WTC11 (cell line): ENCODE measurements around the gene GALNT13. TPM values are rescaled to one million over a fixed set of nuclear protein-coding genes. Genes with fewer than 3 reads are reported as not detected.

Source experiments
- ATAC-seq: fragments of 200-7000 bp; cut with Tn5 transposase; 2 replicates; pipeline ENCODE4 v1.10.0; 2021; ENCODE audit warnings: mild to moderate bottlenecking, moderate library complexity
- CTCF ChIA-PET: fragments of 300-600 bp; sonication (Branson Sonifier 250); formaldehyde crosslinking; loops from one replicate; lab custom pipeline; 2021; ENCODE audit warnings: antibody characterized with exemption; lab: Charles Lee
- POLR2A ChIA-PET: fragments of 350-600 bp; sonication (Branson Sonifier 250); formaldehyde crosslinking; loops from one replicate; lab custom pipeline; 2021; ENCODE audit warnings: antibody characterized with exemption; lab: Charles Lee
- DNase-seq: peaks from one replicate; pipeline ENCODE4 v3.0.0; 2021; ENCODE audit warnings: low spot score
- H3K27ac Mint-ChIP-seq: 2 replicates; pipeline ENCODE4 v1.8.0; 2021; ENCODE audit warnings: mixed read lengths
- H3K27me3 Mint-ChIP-seq: 2 replicates; pipeline ENCODE4 v1.8.0; 2021; ENCODE audit warnings: low read depth, mild to moderate bottlenecking, moderate library complexity, mixed read lengths
- H3K36me3 Mint-ChIP-seq: 2 replicates; pipeline ENCODE4 v1.8.0; 2021; ENCODE audit warnings: mixed read lengths
- H3K4me1 Mint-ChIP-seq: 2 replicates; pipeline ENCODE4 v1.8.0; 2022; ENCODE audit warnings: mixed read lengths
- H3K4me3 Mint-ChIP-seq: 2 replicates; pipeline ENCODE4 v1.8.0; 2021; ENCODE audit warnings: mild to moderate bottlenecking, moderate library complexity, mixed read lengths
- H3K9me3 Mint-ChIP-seq: 2 replicates; pipeline ENCODE4 v1.8.0; 2021; ENCODE audit warnings: mixed read lengths
- ATF1 ChIP-seq: sonication (generic); formaldehyde crosslinking; IDR thresholded peaks from 2 replicates; pipeline ENCODE4 v1.8.1; 2023; ENCODE audit warnings: mild to moderate bottlenecking, moderate library complexity, missing genetic modification reagents
- CREB1 ChIP-seq: sonication (generic); formaldehyde crosslinking; IDR thresholded peaks from 2 replicates; pipeline ENCODE4 v1.8.0; 2023; ENCODE audit warnings: mild to moderate bottlenecking, missing genetic modification reagents
- ELF4 ChIP-seq: sonication (generic); formaldehyde crosslinking; IDR thresholded peaks from 2 replicates; pipeline ENCODE4 v1.8.1; 2022; ENCODE audit warnings: low read depth, mild to moderate bottlenecking, moderate library complexity, missing genetic modification reagents
- FOXK1 ChIP-seq: sonication (generic); formaldehyde crosslinking; IDR thresholded peaks from 2 replicates; pipeline ENCODE4 v1.8.0; 2022; ENCODE audit warnings: mild to moderate bottlenecking, moderate library complexity, missing genetic modification reagents
- GRHL2 ChIP-seq: fragments of 250-450 bp; sonication (Bioruptor Pico); IDR thresholded peaks from 2 replicates; pipeline ENCODE4 v1.8.0; 2022; ENCODE audit warnings: mild to moderate bottlenecking, moderate library complexity; ENCODE audit not compliant: insufficient replicate concordance, severe bottlenecking
- KAT7 ChIP-seq: sonication (generic); formaldehyde crosslinking; IDR thresholded peaks from 2 replicates; pipeline ENCODE4 v1.8.1; 2023; ENCODE audit warnings: missing genetic modification reagents, mild to moderate bottlenecking, borderline replicate concordance
- NR3C1 ChIP-seq: sonication (generic); formaldehyde crosslinking; conservative IDR thresholded peaks from 2 replicates; pipeline ENCODE4 v1.8.1; 2023; ENCODE audit warnings: low read depth, mild to moderate bottlenecking, missing genetic modification reagents
- ZNF121 ChIP-seq: sonication (generic); formaldehyde crosslinking; IDR thresholded peaks from 2 replicates; pipeline ENCODE4 v1.8.0; 2023; ENCODE audit warnings: missing genetic modification reagents
- ZNF138 ChIP-seq: sonication (generic); formaldehyde crosslinking; conservative IDR thresholded peaks from 2 replicates; pipeline ENCODE4 v1.8.1; 2022; ENCODE audit warnings: mild to moderate bottlenecking, moderate library complexity, missing genetic modification reagents
- ZNF416 ChIP-seq: fragments of 250-450 bp; sonication (Bioruptor Pico); IDR thresholded peaks from 2 replicates; pipeline ENCODE4 v1.9.0; 2021; ENCODE audit warnings: mild to moderate bottlenecking, inconsistent platforms
- total RNA-seq: library from RNA; stranded (reverse); gene quantifications from 3 replicates; pipeline ENCODE4 v1.2.3, GENCODE V29; 2021
- TF ChIP-seq, protein P1 (sequence below): fragments of 250-450 bp; sonication (Bioruptor Pico); IDR thresholded peaks from 2 replicates; pipeline ENCODE4 v1.9.0; 2021; ENCODE audit warnings: mild to moderate bottlenecking
- TF ChIP-seq, protein P2 (sequence below): sonication (generic); formaldehyde crosslinking; IDR thresholded peaks from 2 replicates; pipeline ENCODE4 v1.8.0; 2022; ENCODE audit warnings: missing genetic modification reagents
- TF ChIP-seq, protein P3 (sequence below): sonication (generic); formaldehyde crosslinking; IDR thresholded peaks from 2 replicates; pipeline ENCODE4 v1.8.1; 2023; ENCODE audit warnings: mild to moderate bottlenecking, missing genetic modification reagents, moderate library complexity
- TF ChIP-seq, protein P4 (sequence below): sonication (generic); formaldehyde crosslinking; IDR thresholded peaks from 2 replicates; pipeline ENCODE4 v1.8.1; 2022; ENCODE audit warnings: mild to moderate bottlenecking, missing genetic modification reagents, moderate library complexity, borderline replicate concordance
- TF ChIP-seq, protein P5 (sequence below): sonication (generic); formaldehyde crosslinking; IDR thresholded peaks from 2 replicates; pipeline ENCODE4 v1.8.0; 2022; ENCODE audit warnings: mild to moderate bottlenecking, missing genetic modification reagents
- TF ChIP-seq, protein P6 (sequence below): sonication (generic); formaldehyde crosslinking; IDR thresholded peaks from 2 replicates; pipeline ENCODE4 v1.8.1; 2022; ENCODE audit warnings: low read depth, missing genetic modification reagents, borderline replicate concordance
- TF ChIP-seq, protein P7 (sequence below): fragments of 250-450 bp; sonication (Bioruptor Pico); IDR thresholded peaks from 2 replicates; pipeline ENCODE4 v1.9.0; 2021; ENCODE audit warnings: moderate library complexity, mild to moderate bottlenecking, inconsistent platforms, borderline replicate concordance

Gene GALNT13
- total RNA-seq, 1 experiment from 2014 or later: 9.9 TPM

DNA sequence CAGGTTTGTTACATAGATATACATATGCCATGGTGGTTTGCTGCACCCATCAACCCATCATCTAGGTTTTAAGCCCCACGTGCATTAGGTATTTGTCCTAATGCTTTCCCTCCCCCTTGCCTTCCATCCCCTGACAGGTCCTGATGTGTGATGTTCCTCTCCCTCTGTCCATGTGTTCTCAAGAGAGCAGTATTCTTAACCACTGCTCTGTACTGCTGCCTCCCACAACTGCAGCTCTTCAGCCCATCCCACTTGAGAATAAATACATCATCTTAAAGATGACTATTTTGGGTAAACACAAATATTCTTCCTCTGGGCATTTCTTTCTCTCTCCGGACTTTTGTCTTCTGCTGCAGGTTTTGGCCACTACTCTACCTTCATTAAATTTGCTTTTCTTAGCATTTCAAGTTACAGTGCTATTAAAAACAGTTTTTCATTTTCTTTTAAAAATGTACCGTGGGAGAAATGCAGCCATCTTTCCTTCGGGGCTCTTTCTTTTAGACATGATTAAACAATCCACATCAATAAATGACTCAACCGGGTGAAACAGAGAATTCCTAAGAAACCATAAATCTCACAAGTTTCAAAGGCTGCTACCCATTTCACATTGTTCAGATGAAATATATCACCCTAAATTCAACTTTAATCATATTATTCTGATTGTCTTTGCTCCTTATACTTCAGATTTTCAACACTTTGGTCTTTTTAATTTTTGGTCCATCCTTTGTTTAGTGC lies 323.4 kb downstream of the GALNT13 start:
- POLR2A ChIA-PET: no interaction called here
- H3K4me3 Mint-ChIP-seq: no peak overlapping the region
- H3K9me3 Mint-ChIP-seq: no peaks in the 10 kb centered on the region
- no peaks in the 10 kb centered on the region for H3K27me3 Mint-ChIP-seq
- TF ChIP-seq KAT7 (CRISPR knock-in tag): no peak
- TF ChIP-seq ZNF121: no peak
- TF ChIP-seq ZNF416: no peak
- TF ChIP-seq, all 79 proteins: peak for 0
- no peak for DNase-seq
- peaks cover 8% of the 10 kb centered on the region for H3K4me1 Mint-ChIP-seq
- no peak for ATAC-seq
- no peaks in the 10 kb centered on the region for H3K36me3 Mint-ChIP-seq
- H3K27ac Mint-ChIP-seq: no peak overlapping the region
- CTCF ChIA-PET: no interaction called here

DNA sequence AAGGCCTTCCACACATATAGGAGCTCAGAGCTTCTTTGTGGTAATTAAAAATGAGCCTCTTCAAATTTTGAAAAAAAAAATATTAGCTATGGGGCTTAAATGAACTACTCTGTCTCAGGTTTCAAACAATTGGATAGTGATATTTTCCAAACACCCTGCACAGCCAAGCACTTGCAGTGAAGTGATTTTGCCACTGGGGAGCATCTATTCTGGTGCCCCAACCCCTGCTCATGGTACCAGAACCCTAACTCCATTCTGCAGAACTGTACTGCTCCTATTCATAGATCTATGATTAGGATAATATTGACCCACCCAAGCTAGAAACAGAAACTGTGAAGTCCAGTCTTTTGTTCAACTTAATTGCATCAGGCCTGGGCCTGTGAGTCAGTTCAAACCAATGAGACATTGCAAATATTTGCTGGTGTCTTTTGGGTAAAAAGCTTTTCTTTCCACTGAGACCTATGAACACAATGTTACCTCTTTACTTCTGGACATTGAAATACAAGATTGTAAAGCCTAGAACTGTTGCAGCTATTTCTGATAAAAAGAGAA lies 324.0 kb downstream of the GALNT13 start:
- POLR2A ChIA-PET: no interaction called here
- CTCF ChIA-PET: no interaction called here
- Mint-ChIP-seq H3K4me1 (peaks cover 7% of the 10 kb centered on the region), H3K9me3 (no peaks in the 10 kb centered on the region), H3K27me3 (no peaks in the 10 kb centered on the region), H3K36me3 (no peaks in the 10 kb centered on the region), H3K4me3 (no peak overlapping the region), H3K27ac (no peak overlapping the region)
- DNase-seq (no peak), ATAC-seq (peak; percentile 68)
- TF ChIP-seq, protein P1, sequence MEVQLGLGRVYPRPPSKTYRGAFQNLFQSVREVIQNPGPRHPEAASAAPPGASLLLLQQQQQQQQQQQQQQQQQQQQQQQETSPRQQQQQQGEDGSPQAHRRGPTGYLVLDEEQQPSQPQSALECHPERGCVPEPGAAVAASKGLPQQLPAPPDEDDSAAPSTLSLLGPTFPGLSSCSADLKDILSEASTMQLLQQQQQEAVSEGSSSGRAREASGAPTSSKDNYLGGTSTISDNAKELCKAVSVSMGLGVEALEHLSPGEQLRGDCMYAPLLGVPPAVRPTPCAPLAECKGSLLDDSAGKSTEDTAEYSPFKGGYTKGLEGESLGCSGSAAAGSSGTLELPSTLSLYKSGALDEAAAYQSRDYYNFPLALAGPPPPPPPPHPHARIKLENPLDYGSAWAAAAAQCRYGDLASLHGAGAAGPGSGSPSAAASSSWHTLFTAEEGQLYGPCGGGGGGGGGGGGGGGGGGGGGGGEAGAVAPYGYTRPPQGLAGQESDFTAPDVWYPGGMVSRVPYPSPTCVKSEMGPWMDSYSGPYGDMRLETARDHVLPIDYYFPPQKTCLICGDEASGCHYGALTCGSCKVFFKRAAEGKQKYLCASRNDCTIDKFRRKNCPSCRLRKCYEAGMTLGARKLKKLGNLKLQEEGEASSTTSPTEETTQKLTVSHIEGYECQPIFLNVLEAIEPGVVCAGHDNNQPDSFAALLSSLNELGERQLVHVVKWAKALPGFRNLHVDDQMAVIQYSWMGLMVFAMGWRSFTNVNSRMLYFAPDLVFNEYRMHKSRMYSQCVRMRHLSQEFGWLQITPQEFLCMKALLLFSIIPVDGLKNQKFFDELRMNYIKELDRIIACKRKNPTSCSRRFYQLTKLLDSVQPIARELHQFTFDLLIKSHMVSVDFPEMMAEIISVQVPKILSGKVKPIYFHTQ: no peak
- TF ChIP-seq ATF1 (CRISPR knock-in tag): no peak
- TF ChIP-seq, protein P2, sequence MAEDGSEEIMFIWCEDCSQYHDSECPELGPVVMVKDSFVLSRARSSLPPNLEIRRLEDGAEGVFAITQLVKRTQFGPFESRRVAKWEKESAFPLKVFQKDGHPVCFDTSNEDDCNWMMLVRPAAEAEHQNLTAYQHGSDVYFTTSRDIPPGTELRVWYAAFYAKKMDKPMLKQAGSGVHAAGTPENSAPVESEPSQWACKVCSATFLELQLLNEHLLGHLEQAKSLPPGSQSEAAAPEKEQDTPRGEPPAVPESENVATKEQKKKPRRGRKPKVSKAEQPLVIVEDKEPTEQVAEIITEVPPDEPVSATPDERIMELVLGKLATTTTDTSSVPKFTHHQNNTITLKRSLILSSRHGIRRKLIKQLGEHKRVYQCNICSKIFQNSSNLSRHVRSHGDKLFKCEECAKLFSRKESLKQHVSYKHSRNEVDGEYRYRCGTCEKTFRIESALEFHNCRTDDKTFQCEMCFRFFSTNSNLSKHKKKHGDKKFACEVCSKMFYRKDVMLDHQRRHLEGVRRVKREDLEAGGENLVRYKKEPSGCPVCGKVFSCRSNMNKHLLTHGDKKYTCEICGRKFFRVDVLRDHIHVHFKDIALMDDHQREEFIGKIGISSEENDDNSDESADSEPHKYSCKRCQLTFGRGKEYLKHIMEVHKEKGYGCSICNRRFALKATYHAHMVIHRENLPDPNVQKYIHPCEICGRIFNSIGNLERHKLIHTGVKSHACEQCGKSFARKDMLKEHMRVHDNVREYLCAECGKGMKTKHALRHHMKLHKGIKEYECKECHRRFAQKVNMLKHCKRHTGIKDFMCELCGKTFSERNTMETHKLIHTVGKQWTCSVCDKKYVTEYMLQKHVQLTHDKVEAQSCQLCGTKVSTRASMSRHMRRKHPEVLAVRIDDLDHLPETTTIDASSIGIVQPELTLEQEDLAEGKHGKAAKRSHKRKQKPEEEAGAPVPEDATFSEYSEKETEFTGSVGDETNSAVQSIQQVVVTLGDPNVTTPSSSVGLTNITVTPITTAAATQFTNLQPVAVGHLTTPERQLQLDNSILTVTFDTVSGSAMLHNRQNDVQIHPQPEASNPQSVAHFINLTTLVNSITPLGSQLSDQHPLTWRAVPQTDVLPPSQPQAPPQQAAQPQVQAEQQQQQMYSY (CRISPR knock-in tag): no peak
- TF ChIP-seq NR3C1 (CRISPR knock-in tag): no peak
- TF ChIP-seq, protein P3, sequence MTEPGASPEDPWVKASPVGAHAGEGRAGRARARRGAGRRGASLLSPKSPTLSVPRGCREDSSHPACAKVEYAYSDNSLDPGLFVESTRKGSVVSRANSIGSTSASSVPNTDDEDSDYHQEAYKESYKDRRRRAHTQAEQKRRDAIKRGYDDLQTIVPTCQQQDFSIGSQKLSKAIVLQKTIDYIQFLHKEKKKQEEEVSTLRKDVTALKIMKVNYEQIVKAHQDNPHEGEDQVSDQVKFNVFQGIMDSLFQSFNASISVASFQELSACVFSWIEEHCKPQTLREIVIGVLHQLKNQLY: no peak
- TF ChIP-seq, protein P4, sequence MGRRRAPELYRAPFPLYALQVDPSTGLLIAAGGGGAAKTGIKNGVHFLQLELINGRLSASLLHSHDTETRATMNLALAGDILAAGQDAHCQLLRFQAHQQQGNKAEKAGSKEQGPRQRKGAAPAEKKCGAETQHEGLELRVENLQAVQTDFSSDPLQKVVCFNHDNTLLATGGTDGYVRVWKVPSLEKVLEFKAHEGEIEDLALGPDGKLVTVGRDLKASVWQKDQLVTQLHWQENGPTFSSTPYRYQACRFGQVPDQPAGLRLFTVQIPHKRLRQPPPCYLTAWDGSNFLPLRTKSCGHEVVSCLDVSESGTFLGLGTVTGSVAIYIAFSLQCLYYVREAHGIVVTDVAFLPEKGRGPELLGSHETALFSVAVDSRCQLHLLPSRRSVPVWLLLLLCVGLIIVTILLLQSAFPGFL (CRISPR knock-in tag): no peak
- no peak for TF ChIP-seq ZNF138 (CRISPR knock-in tag)
- no peak for TF ChIP-seq CREB1 (CRISPR knock-in tag)
- no peak for TF ChIP-seq ELF4 (CRISPR knock-in tag)
- TF ChIP-seq, protein P5, sequence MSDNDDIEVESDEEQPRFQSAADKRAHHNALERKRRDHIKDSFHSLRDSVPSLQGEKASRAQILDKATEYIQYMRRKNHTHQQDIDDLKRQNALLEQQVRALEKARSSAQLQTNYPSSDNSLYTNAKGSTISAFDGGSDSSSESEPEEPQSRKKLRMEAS (CRISPR knock-in tag): no peak
- no peak for TF ChIP-seq FOXK1 (CRISPR knock-in tag)
- TF ChIP-seq, protein P6, sequence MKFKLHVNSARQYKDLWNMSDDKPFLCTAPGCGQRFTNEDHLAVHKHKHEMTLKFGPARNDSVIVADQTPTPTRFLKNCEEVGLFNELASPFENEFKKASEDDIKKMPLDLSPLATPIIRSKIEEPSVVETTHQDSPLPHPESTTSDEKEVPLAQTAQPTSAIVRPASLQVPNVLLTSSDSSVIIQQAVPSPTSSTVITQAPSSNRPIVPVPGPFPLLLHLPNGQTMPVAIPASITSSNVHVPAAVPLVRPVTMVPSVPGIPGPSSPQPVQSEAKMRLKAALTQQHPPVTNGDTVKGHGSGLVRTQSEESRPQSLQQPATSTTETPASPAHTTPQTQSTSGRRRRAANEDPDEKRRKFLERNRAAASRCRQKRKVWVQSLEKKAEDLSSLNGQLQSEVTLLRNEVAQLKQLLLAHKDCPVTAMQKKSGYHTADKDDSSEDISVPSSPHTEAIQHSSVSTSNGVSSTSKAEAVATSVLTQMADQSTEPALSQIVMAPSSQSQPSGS (CRISPR knock-in tag): no peak
- TF ChIP-seq, protein P7, sequence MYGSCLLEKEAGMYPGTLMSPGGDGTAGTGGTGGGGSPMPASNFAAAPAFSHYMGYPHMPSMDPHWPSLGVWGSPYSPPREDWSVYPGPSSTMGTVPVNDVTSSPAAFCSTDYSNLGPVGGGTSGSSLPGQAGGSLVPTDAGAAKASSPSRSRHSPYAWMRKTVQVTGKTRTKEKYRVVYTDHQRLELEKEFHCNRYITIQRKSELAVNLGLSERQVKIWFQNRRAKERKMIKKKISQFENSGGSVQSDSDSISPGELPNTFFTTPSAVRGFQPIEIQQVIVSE: no peak
- TF ChIP-seq GRHL2 (CRISPR knock-in tag): no peak
